LNCAP (cell line): ENCODE data around the gene CCDC154.

Experiments
- TF ChIP-seq, protein P1 (sequence below): fragments of 450-650 bp; IDR thresholded peaks from 2 replicates; pipeline ENCODE4 v1.5.1; 2017; ENCODE audit warnings: mild to moderate bottlenecking

CCDC154 gene

DNA sequence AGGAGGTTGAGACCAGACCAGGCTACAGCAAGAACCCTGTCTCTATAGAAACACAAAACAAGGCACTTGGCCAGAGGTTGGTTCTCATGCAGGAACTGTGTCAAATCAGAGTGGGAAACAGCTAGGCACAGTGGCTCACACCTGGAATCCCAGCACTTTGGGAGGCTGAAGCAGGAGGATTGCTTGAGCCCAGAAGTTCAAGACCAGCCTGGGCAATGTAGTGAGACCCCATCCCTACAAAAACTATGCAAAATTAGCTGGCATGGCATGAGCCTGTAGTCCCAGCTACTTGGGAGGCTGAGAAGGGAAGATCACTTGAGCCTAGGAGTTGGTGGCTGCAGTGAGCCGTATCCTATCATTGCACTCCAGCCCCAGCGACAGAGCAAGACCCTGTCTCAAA, 31.5 kb downstream of the CCDC154 start:
- TF ChIP-seq, protein P1, sequence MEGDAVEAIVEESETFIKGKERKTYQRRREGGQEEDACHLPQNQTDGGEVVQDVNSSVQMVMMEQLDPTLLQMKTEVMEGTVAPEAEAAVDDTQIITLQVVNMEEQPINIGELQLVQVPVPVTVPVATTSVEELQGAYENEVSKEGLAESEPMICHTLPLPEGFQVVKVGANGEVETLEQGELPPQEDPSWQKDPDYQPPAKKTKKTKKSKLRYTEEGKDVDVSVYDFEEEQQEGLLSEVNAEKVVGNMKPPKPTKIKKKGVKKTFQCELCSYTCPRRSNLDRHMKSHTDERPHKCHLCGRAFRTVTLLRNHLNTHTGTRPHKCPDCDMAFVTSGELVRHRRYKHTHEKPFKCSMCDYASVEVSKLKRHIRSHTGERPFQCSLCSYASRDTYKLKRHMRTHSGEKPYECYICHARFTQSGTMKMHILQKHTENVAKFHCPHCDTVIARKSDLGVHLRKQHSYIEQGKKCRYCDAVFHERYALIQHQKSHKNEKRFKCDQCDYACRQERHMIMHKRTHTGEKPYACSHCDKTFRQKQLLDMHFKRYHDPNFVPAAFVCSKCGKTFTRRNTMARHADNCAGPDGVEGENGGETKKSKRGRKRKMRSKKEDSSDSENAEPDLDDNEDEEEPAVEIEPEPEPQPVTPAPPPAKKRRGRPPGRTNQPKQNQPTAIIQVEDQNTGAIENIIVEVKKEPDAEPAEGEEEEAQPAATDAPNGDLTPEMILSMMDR: no peak

DNA sequence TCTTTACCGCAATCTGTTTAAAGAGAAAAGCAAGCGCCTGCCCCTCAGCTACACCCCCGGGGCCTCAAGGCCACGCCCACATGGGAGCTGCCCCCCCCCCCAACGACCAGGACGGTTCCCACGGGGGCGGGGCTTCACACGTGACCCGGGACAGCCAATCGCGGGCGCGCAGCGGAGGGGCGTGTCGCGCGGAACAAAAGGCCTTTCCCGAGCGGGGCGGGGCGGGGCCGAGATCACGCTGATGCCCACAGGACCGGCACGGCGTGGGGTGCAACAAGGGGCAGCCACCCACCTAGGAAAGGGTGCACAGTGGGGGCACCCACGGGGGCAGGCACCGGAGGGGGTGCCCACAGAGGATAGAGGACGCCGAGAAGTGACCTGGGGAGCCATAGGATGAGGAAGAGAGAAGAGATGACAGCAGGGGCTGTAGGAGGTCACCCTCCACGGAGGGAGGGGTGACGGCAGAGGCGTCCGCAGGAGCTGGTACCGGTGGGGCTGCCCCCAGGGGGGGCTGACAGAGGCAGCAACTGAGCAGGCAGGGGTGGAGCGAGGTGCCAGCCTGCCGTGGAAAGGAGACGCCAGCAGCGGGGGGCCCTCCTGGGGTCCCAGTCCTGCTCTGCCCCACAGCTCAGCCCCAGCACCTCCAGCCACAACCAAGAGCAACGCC, 36.1 kb downstream of the CCDC154 start:
- TF ChIP-seq, protein P1: no peak

DNA sequence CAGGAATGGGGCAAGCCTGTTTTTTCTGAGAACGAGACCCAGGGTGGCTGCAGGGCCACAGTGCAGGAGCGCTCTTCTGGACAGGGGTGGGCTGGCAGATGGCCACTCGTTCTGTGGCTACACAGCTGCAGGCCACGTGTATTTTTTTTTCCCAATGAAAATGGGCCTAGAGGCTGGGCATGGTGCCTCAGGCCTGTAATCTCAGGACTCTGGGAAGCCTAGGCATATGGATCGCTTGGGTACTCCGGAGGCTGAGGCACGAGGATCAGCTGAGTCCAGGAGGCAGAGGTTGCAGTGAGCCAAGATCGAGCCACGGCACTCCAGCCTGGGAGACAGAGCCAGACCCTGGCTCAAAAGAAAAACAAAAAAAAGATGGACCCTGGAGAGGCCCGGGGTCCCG, 36.6 kb downstream of the CCDC154 start:
- TF ChIP-seq, protein P1: no peak

DNA sequence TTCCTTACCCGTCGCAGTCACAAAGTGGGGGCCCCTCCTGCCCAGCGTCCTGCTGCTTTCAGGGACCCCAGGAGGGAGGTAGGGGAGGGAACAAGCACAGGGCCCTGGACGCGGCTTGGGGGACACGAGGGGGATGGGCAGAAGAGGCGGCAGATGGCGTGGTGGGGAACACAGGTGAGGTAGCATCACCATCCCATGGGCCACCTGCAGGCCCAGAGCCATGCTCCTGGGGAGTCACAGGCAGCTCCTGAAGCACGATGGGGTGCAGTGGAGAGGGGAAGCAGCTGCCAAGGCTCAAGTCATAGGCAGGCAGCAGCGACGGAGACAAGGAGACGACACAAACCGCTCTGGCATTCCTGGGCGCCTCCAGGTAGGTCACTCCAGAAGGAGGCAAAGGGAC, 40.6 kb downstream of the CCDC154 start:
- TF ChIP-seq, protein P1: no peak

DNA sequence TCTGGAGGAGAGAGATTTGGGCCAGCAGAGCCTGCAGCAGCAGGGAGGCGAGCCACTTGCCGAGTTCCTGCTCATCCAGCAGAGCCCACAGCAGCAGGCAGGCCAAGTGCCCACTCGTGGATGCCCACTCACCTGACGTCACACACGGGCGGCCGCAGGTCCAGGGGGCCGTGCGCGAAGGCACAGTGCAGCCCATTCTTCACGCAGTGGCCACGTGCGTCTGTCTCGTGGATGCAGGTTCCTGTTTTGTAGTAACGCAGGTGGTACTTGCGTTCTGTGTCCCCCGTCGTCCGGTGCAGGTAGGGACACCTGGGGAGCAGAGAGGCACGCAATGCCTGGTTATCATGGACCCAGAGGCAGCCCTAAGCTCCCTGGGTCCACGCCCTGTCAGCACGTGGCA, 41.3 kb downstream of the CCDC154 start:
- TF ChIP-seq, protein P1: no peak

GRCh38 chr16:1401758-1402154, 42.6 kb downstream of the CCDC154 start:
- TF ChIP-seq, protein P1: no peak

GRCh38 chr16:1401061-1401757, 43.1 kb downstream of the CCDC154 start:
- TF ChIP-seq, protein P1: no peak
